Astrocyte (in vitro differentiated cells and primary cell): ENCODE data around the gene TRNAU1AP.
"Not testable (repeated sequence)": the region's sequence is repeated elsewhere in the genome, so short reads cannot be mapped to it uniquely, and the experiment has no call there.

Experiments used
- EZH2 ChIP-seq: IDR thresholded peaks from 2 replicates; pipeline ENCODE4 v1.6.1; 2012; ENCODE audit warnings: mild to moderate bottlenecking, low read length, inconsistent platforms; ENCODE audit not compliant: insufficient read depth
- TF ChIP-seq, protein P1 (sequence below): IDR thresholded peaks from 2 replicates; pipeline ENCODE4 v1.5.1; 2011; ENCODE audit warnings: low read depth, mild to moderate bottlenecking, inconsistent platforms, low read length, moderate library complexity; ENCODE audit not compliant: insufficient read depth

DNA sequence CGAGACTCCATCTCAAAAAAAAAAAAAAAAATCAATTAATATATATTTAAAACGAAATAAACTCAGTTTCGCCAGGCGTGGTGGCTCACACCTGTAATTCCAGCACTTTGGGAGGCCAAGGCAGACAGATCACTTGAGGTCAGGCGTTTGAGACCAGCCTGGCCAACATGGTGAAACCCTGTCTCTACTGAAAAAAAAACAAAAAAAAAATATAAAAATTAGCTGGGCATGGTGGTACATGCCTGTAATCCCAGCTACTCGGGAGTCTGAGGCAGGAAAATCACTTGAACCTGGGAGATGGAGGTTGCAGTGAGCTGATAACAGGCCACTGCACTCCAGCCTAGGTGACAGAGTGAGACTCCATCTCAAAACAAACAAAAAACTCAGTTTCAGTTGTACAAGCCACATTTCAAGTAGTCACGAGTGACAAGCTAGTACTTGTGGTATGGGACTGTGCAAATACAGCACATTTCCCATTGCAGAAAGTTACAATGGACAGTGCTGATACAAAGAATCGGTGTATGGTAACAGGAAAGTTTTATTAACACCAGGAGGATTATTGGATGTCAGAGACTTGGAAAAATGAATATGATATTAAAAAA lies 11.4 kb upstream of the TRNAU1AP start:
- TF ChIP-seq, protein P1, sequence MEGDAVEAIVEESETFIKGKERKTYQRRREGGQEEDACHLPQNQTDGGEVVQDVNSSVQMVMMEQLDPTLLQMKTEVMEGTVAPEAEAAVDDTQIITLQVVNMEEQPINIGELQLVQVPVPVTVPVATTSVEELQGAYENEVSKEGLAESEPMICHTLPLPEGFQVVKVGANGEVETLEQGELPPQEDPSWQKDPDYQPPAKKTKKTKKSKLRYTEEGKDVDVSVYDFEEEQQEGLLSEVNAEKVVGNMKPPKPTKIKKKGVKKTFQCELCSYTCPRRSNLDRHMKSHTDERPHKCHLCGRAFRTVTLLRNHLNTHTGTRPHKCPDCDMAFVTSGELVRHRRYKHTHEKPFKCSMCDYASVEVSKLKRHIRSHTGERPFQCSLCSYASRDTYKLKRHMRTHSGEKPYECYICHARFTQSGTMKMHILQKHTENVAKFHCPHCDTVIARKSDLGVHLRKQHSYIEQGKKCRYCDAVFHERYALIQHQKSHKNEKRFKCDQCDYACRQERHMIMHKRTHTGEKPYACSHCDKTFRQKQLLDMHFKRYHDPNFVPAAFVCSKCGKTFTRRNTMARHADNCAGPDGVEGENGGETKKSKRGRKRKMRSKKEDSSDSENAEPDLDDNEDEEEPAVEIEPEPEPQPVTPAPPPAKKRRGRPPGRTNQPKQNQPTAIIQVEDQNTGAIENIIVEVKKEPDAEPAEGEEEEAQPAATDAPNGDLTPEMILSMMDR, result not testable (repeated sequence)
- not testable (repeated sequence) for TF ChIP-seq EZH2
